GM12878 (cell line): Measurements from ENCODE around the gene STAMBP. TPM values are rescaled to one million over a fixed set of nuclear protein-coding genes. Genes with fewer than 3 reads are reported as not detected.

ENCODE experiments used
- ASH2L ChIP-seq: fragments of 300-600, 200-600 bp; sonication (generic); IDR thresholded peaks from 2 replicates; pipeline ENCODE4 v1.6.1; 2017; ENCODE audit warnings: low read depth, mild to moderate bottlenecking, borderline replicate concordance
- CBFB ChIP-seq: IDR thresholded peaks from 2 replicates; pipeline ENCODE4 v1.6.1; 2016; ENCODE audit warnings: antibody characterized with exemption, low read depth
- CTCF ChIP-seq, 3 experiments: IDR thresholded peaks in 2 of 3; conservative IDR thresholded peaks in 1 of 3; 2 replicates each; pipeline ENCODE4 v1.5.1; 2011; ENCODE audit warnings: low read depth in 3 of 3, low read length in 3 of 3, mild to moderate bottlenecking in 3 of 3, control low read depth in 2 of 3, moderate library complexity in 2 of 3, inconsistent platforms in 1 of 3, mixed read lengths in 1 of 3; ENCODE audit not compliant: control insufficient read depth in 2 of 3, insufficient read depth in 1 of 3; ENCODE audit errors: extremely low read depth in 1 of 3
- CUX1 ChIP-seq: IDR thresholded peaks from 2 replicates; pipeline ENCODE4 v1.6.1; 2012; ENCODE audit warnings: improper control_type of control experiment, low read depth, low read length; ENCODE audit not compliant: insufficient replicate concordance
- EGR1 ChIP-seq, 2 experiments: IDR thresholded peaks; 1 replicate in 1 of 2; 2 replicates in 1 of 2; pipeline ENCODE4 v1.6.1; 2011 to 2012; ENCODE audit warnings: low read depth in 2 of 2, low read length in 2 of 2, borderline replicate concordance in 1 of 2, mild to moderate bottlenecking in 1 of 2, moderate library complexity in 1 of 2
- FOS ChIP-seq: IDR thresholded peaks from 3 replicates; pipeline ENCODE4 v1.6.1; 2011; ENCODE audit warnings: borderline replicate concordance; ENCODE audit not compliant: insufficient read length; ENCODE audit errors: extremely low read depth
- GATAD2B ChIP-seq: fragments of 450-650 bp; conservative IDR thresholded peaks from 2 replicates; pipeline ENCODE4 v1.6.1; 2017; ENCODE audit warnings: low read depth, mild to moderate bottlenecking, moderate library complexity
- HDAC6 ChIP-seq: fragments of 200-600 bp; sonication (generic); IDR thresholded peaks from one replicate; pipeline ENCODE4 v1.8.0; 2017; ENCODE audit warnings: antibody characterized with exemption; ENCODE audit not compliant: unreplicated experiment
- IKZF2 ChIP-seq, 2 experiments: fragments of 450-650 bp; IDR thresholded peaks; 2 replicates each; pipeline ENCODE4 v1.6.1; 2017; ENCODE audit warnings: mild to moderate bottlenecking in 2 of 2, moderate library complexity in 2 of 2
- KAT2A ChIP-seq: conservative IDR thresholded peaks from 2 replicates; pipeline ENCODE4 v1.6.1; 2011; ENCODE audit warnings: low read depth, low read length; ENCODE audit not compliant: control insufficient read depth
- MEF2A ChIP-seq: IDR thresholded peaks from 2 replicates; pipeline ENCODE4 v1.6.1; 2011; ENCODE audit warnings: low read depth, mild to moderate bottlenecking, low read length, moderate library complexity; ENCODE audit not compliant: insufficient read depth
- MTA2 ChIP-seq: fragments of 450-650 bp; IDR thresholded peaks from 2 replicates; pipeline ENCODE4 v1.6.1; 2016; ENCODE audit warnings: low read depth, mild to moderate bottlenecking, moderate library complexity
- NBN ChIP-seq: fragments of 450-650 bp; IDR thresholded peaks from 2 replicates; pipeline ENCODE4 v1.6.1; 2016
- POLR2AphosphoS2 ChIP-seq: IDR thresholded peaks from 2 replicates; pipeline ENCODE4 v1.6.1; 2011; ENCODE audit warnings: low read depth, mild to moderate bottlenecking, low read length, improper control_type of control experiment, moderate library complexity
- STAT3 ChIP-seq: IDR thresholded peaks from 2 replicates; pipeline ENCODE4 v1.6.1; 2011; ENCODE audit warnings: low read depth, low read length, improper control_type of control experiment
- TAF1 ChIP-seq: IDR thresholded peaks from 2 replicates; pipeline ENCODE4 v1.6.1; 2011; ENCODE audit warnings: mild to moderate bottlenecking, low read depth, low read length, borderline replicate concordance
- ZNF217 ChIP-seq: fragments of 450-650 bp; IDR thresholded peaks from 2 replicates; pipeline ENCODE4 v1.6.1; 2017; ENCODE audit warnings: antibody characterized with exemption, mild to moderate bottlenecking
- ZNF622 ChIP-seq: fragments of 450-650 bp; IDR thresholded peaks from 2 replicates; pipeline ENCODE4 v1.6.1; 2017; ENCODE audit warnings: mild to moderate bottlenecking, inconsistent platforms
- polyA plus RNA-seq, 11 experiments: library from polyadenylated mRNA; depleted of rRNA in 4 of 11; unstranded in 6 of 11; stranded (reverse) in 5 of 11; fragments of >200 nt; fragmentation: Nextera tagmentation in 4 of 11; fragmentation: Illumina TruSeq in 1 of 11; extraction: Ambion mirVana in 4 of 11; extraction: Trizol in 1 of 11; gene quantifications; 1 replicate in 1 of 11; 2 replicates in 10 of 11; pipeline versions ENCODE4 v1.2.1 to v1.2.3, GENCODE V29; 2011 to 2016; ENCODE audit warnings: inconsistent platforms in 2 of 11, missing spikeins in 2 of 11, low read depth in 1 of 11
- total RNA-seq, 4 experiments: library from RNA; depleted of rRNA in 3 of 4; stranded (reverse); fragments of >200 nt in 3 of 4; fragmentation: Illumina TruSeq in 1 of 4; extraction: Trizol in 1 of 4; gene quantifications; 2 replicates each; pipeline versions ENCODE4 v1.2.1 to v1.2.3, GENCODE V29; 2013 to 2021
- TF ChIP-seq, protein P1 (sequence below): IDR thresholded peaks from 2 replicates; pipeline ENCODE4 v1.6.1; 2011; ENCODE audit warnings: low read depth, low read length, improper control_type of control experiment, borderline replicate concordance
- TF ChIP-seq, protein P2 (sequence below): fragments of 450-650 bp; formaldehyde crosslinking; IDR thresholded peaks from 2 replicates; pipeline ENCODE4 v1.4.0; 2022; ENCODE audit warnings: mild to moderate bottlenecking, moderate library complexity

The STAMBP gene
- total and polyA plus RNA-seq, 10 of the 15 experiments (the other 5 are each of a cell fraction or from before 2014, with no cell fraction given), result 38.9 to 84.1 (median 69.7) TPM

GRCh38 chr2:73821227-73821626 lies 7.5 kb upstream of the STAMBP start (continued):
- TF ChIP-seq ASH2L (no peak), CTCF (IDR thresholded peaks at IDR 0.05 in 2 of 3, conservative IDR thresholded peaks at IDR 0.05 in 1 of 3; ENCODE audit: control insufficient read depth in 2 of 3, extremely low read depth in 1 of 3, insufficient read depth in 1 of 3, low read depth in 3 of 3, low read length in 3 of 3) (no peak), MEF2A (no peak), CBFB (no peak), TAF1 (no peak), MTA2 (peak; percentile 33; the same call in 1 of the 2 replicates), GATAD2B (0 out of 2 replicates have a peak, but pooled peaks have one; percentile 45), FOS (no peak), KAT2A (no peak), HDAC6 (no peak), ZNF622 (no peak), POLR2AphosphoS2 (no peak), CUX1 (no peak), EGR1 (IDR thresholded peaks at IDR 0.05; ENCODE audit: borderline replicate concordance in 1 of 2, low read depth in 2 of 2, low read length in 2 of 2) (no peak), ZNF217 (no peak), STAT3 (no peak), NBN (0 out of 2 replicates have a peak, but pooled peaks have one; percentile 47), IKZF2 (IDR thresholded peaks at IDR 0.05) (peak; percentile 80 to 83)
- TF ChIP-seq, protein P1, sequence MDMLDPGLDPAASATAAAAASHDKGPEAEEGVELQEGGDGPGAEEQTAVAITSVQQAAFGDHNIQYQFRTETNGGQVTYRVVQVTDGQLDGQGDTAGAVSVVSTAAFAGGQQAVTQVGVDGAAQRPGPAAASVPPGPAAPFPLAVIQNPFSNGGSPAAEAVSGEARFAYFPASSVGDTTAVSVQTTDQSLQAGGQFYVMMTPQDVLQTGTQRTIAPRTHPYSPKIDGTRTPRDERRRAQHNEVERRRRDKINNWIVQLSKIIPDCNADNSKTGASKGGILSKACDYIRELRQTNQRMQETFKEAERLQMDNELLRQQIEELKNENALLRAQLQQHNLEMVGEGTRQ, result no peak
- TF ChIP-seq, protein P2, sequence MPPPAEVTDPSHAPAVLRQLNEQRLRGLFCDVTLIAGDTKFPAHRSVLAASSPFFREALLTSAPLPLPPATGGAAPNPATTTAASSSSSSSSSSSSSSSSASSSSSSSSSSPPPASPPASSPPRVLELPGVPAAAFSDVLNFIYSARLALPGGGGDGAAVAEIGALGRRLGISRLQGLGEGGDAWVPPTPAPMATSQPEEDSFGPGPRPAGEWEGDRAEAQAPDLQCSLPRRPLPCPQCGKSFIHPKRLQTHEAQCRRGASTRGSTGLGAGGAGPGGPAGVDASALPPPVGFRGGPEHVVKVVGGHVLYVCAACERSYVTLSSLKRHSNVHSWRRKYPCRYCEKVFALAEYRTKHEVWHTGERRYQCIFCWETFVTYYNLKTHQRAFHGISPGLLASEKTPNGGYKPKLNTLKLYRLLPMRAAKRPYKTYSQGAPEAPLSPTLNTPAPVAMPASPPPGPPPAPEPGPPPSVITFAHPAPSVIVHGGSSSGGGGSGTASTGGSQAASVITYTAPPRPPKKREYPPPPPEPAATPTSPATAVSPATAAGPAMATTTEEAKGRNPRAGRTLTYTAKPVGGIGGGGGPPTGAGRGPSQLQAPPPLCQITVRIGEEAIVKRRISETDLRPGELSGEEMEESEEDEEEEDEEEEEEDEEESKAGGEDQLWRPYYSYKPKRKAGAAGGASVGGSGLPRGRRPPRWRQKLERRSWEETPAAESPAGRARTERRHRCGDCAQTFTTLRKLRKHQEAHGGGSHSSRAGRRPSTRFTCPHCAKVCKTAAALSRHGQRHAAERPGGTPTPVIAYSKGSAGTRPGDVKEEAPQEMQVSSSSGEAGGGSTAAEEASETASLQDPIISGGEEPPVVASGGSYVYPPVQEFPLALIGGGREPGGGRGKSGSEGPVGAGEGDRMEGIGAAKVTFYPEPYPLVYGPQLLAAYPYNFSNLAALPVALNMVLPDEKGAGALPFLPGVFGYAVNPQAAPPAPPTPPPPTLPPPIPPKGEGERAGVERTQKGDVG (CRISPR knock-in tag), result no peak
